HG03460 (cell line): Measurements from ENCODE around the gene GSC2.
A peak's percentile ranks its signal among the peaks of the same experiment; 100 is the strongest.

ENCODE experiments used
- ATAC-seq: cut with Tn5 transposase; IDR thresholded peaks from one replicate; pipeline ENCODE4 v1.9.1; 2021; ENCODE audit not compliant: unreplicated experiment

The GSC2 gene

GRCh38 chr22:19149991-19150390, at the start of gene GSC2:
Gene GSC2 (minus strand): TSS chr22:19150292. CDS start chr22:19150283, 9 bp downstream.
- no peak for ATAC-seq

GRCh38 chr22:19199479-19199878, 49.4 kb upstream of the GSC2 start:
- no peak for ATAC-seq

GRCh38 chr22:19197997-19198865, 48.1 kb upstream of the GSC2 start:
- ATAC-seq = no peak

DNA sequence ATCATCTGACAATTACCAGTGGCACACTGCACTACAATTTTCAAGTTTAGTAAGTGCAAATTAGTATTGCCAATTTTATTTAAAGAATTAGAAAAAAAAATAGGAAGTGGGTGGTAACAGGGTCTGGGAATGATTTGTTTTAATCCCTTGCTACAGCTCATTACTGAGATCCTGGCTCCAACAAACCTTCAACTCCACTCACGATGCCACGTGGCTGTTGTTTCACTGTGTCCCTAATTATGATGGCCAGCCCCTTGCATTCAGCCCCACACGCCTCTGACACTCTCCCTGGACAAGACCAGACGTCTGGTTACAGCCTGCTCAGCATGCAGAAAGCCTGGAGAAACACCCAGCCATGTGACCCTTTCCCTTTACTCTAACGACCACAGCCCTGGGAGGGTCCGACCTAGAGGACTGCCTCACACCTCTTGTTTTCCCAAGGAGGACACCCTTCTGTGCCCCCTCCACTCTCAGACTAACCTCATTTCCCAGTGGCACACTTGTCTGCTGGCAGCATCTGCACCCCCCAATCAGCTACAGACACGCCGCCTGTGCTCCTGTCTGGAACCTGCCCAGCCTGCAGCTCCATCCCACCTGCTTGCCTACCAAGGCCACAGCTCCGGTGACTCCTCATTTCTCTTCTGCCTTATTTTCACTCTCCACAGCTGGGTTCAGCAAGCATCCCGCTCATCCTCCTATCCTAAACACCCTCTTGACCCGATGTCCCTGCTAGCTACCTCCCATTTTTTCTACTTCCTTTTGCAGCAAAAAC, 46.9 kb upstream of the GSC2 start:
- no peak for ATAC-seq

- no peak for ATAC-seq
Observed at GRCh38 chr22:19195796-19196731, 46.0 kb upstream of the GSC2 start.

GRCh38 chr22:19194766-19195536, 44.9 kb upstream of the GSC2 start:
- no peak for ATAC-seq

DNA sequence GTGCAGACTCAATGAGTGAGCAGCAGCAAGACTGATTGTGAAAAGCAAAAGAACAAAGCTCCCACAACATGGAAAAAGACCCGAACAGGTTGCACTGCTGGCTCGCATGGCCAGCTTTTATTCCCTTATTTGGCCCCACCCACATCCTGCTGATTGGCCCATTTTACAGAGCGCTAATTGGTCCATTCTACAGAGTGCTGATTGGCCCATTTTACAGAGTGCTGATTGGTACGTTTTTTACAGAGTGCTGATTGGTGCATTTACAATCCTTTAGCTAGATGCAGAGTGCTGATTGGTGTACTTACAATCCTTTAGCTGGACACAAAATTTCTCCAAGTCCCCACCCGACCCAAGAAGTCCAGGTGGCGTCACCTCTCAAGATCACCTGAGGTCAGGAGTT, 43.8 kb upstream of the GSC2 start:
- ATAC-seq = no peak

GRCh38 chr22:19187716-19188563, 37.8 kb upstream of the GSC2 start:
- ATAC-seq = no peak

DNA sequence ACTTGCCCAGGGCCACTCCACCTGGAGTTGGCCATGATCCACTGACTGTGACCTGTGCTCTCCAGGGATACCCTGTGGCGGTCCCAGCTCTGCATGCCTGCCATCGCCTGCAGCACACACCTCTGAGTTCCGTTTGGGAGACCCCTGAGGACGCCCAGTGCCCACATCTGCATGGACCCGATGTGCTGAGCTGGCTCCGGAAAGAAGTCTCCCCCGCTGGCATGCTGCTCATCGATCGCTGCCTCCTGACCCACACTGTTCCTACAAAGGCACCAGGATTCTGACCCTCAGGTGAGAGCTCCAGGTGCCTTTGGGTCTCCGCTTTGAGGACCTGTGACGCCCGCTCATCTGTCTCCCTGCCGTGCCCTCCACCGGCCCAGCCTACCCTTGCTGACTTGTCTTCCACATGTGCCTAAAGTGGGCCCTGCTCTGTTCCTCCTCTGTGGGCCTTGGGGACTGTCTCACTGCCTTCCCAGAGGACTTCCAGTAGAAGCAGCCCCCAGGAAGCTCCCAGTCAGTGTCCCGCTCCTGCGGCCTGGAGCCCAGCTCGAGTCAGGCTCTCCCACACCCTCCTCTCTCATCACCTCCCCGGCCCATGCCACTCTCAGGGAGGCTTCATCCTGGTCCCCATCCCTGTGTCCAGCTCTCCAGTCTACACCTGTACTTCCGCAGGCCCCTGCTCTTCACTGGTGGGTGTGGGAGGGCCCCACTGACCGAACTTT, 34.3 kb upstream of the GSC2 start:
- no peak for ATAC-seq

DNA sequence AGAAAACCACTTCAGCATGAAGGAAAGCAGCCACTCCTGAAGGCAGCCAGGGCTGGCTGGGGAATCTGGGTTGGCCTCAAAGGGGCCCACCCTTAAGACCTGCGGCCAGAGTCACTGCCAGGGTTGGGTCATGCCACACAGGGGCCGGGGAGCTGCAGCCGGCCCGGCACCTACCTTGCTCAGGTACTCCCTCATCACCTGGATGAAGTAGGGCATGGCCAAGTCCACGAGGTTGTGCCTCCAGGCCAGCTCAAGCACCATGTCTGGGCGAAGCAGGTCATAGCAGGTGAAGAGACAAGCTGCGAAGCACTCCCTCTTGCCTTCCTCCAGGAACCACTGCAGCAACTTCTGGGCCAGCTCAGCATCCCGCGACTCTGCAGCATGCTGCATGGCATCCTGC, 33.1 kb upstream of the GSC2 start:
- no peak for ATAC-seq

- ATAC-seq = no peak
Observed at GRCh38 chr22:19182472-19183157, 32.5 kb upstream of the GSC2 start.

DNA sequence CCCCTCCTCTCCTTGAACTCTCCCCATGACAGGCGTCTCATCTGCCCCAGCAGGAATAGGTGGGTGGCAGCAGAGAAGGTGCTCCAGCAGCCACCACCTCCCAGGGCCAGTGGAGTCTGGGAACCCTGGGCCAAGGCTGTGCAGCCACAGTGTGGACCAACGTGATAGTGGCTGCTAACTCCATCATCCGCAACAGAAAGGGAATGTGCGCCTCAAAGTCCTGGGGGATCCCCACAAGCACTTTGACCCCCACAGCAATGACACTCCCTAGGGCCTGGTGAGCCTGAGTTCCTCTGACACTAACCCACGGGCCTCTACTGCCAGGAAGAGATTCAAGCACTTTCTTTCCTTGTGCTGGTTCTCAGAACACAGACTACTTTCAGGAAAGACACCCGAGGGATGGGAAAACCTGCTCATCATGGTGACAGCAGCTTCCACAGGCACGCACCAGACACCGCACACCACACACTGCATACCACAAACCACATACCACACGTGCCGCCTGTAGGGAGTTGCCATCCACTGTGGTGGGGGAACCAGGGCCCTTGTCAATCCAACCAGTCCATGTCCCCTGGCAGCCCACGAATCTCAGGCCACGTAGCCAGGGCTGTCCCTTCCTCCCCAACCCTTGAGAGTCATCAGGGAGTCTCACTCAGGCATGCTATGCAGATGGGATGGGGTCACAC, 31.8 kb upstream of the GSC2 start:
- ATAC-seq = no peak

DNA sequence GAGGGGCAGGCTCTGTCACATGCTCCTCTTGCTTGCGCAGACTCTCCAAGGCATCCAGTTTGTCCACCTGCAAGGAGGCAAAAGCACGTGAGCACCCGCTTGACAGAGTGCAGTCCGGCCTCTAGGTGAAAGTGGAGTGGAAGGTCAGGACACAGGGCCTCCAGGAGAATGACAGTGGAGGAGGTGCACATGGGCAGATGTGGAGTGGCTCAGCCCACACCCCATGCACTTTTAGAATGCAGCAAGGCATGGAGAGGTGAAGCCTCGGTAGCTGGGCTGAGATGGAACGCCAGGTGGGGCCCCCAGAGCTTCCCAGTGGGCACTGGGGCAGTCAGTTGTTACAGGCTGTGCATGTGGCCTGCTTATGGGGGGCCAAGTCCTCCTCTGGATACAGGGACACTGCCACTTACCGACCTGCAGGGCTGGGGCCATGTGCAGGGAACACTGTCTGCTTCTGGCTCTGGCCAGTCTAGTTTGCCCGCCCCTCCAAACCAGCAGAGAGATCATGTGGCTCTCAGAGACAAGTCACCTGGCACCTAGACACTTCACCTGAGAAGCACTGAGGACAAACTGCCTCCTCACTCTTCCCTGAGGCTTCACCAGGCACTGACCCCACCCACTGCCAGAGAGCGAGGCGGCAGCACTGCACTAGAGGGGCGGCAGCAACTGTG, 30.8 kb upstream of the GSC2 start:
- no peak for ATAC-seq

DNA sequence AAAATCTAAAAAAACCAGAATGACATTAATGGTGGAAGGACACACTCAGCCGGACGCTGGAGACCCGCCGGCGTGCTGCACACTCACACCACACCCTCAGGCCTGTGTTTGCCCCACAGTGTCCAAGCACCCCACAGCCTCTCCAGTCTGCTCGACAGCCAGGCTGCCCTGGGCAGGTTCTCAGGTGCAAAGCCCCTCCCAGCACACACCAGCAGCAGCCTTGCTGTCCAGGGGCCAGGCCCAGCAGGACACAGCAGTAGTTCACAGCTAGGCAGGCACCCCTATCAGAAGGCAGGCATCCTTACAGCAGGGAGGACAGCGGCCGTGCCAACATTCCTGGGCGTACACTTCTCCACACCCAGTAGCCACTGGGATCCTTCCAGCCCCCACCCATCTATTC, 30.1 kb upstream of the GSC2 start:
- ATAC-seq = no peak

GRCh38 chr22:19179497-19180048, 29.5 kb upstream of the GSC2 start:
- ATAC-seq = peak; percentile 42

GRCh38 chr22:19178657-19179496, 28.8 kb upstream of the GSC2 start, which contains the start of gene SLC25A1:
Gene SLC25A1 (minus strand): TSS chr22:19178736. CDS start chr22:19178673, 63 bp downstream.
- ATAC-seq = peak; percentile 66
